HCT116 (cell line): Measurements from ENCODE around the gene MUS81. TPM values are rescaled to one million over a fixed set of nuclear protein-coding genes. Genes with fewer than 3 reads are reported as not detected.

ENCODE experiments used
- ATAC-seq: fragments of 200-7000 bp; cut with Tn5 transposase; 2 replicates; pipeline ENCODE4 v1.9.1; 2020; ENCODE audit warnings: mild to moderate bottlenecking, moderate library complexity
- BruUV-seq: library from RNA; stranded (reverse); fragments of 400-500 nt; replicated peaks from 2 replicates; lab custom pipeline; 2021; lab: Mats Ljungman, UMichigan
- CTCF ChIA-PET: fragments of 300-600 bp; sonication (Branson Sonifier 250); formaldehyde crosslinking; loops from one replicate; lab custom pipeline; 2021; ENCODE audit warnings: antibody characterized with exemption; lab: Charles Lee
- POLR2A ChIA-PET: fragments of 300-600, 350-600 bp; sonication (Branson Sonifier 250); formaldehyde crosslinking; loops from one replicate; lab custom pipeline; 2021; ENCODE audit warnings: antibody characterized with exemption; lab: Charles Lee
- RAD21 ChIA-PET, 2 experiments: fragments of 300-600 bp; sonication (Branson Sonifier 250); formaldehyde crosslinking; loops; one replicate each; lab custom pipeline; 2023; ENCODE audit warnings: low total read pairs in 2 of 2; ENCODE audit not compliant: uncharacterized antibody in 2 of 2, unreplicated experiment in 2 of 2, low non-redundant PET in 1 of 2; lab: Charles Lee
- DNase-seq: peaks from one replicate; pipeline ENCODE4 v3.0.0-alpha.2; 2010; ENCODE audit warnings: low read depth, low spot score
- H2AFZ ChIP-seq: fragments of 200-600 bp; shearing (Covaris generic), sonication (generic); 2 replicates; pipeline ENCODE4 v1.6.1; 2017; ENCODE audit warnings: low read depth, mixed run types, mixed read lengths, antibody characterized with exemption, low read length; ENCODE audit not compliant: poor library complexity, severe bottlenecking
- H3K27ac ChIP-seq: 2 replicates; pipeline ENCODE4 v1.5.1; 2012; ENCODE audit warnings: low read depth, low read length
- H3K27me3 ChIP-seq: fragments of 200-600 bp; sonication (generic); 2 replicates; pipeline ENCODE4 v1.6.1; 2016; ENCODE audit warnings: mixed run types, low read length, mixed read lengths; ENCODE audit not compliant: insufficient read depth
- H3K36me3 ChIP-seq, 2 experiments: fragments of 200-500 bp in 1 of 2; fragments of 200-600 bp in 1 of 2; sonication (Bioruptor generic) in 1 of 2; sonication (generic) in 1 of 2; 2 replicates each; pipeline versions ENCODE4 v1.5.1 to v1.6.1; 2014 to 2016; ENCODE audit warnings: low read length in 2 of 2, inconsistent platforms in 1 of 2, mixed read lengths in 1 of 2, mixed run types in 1 of 2; ENCODE audit not compliant: insufficient read depth in 2 of 2, control insufficient read depth in 1 of 2
- H3K4me1 ChIP-seq, 2 experiments: fragments of 200-600 bp in 1 of 2; sonication (generic) in 1 of 2; 2 replicates each; pipeline versions ENCODE4 v1.5.1 to v1.6.1; 2012 to 2017; ENCODE audit warnings: low read length in 2 of 2, inconsistent platforms in 1 of 2, mild to moderate bottlenecking in 1 of 2, mixed read lengths in 1 of 2, mixed run types in 1 of 2, moderate library complexity in 1 of 2; ENCODE audit not compliant: insufficient read depth in 2 of 2, control insufficient read depth in 1 of 2
- H3K4me2 ChIP-seq: fragments of 200-600 bp; sonication (generic); 2 replicates; pipeline ENCODE4 v1.6.1; 2017; ENCODE audit warnings: mixed run types, low read length, mixed read lengths
- H3K4me3 ChIP-seq, 2 experiments: fragments of 200-600 bp in 1 of 2; sonication (generic) in 1 of 2; replicated peaks in 1 of 2; 2 replicates each; pipeline ENCODE4 v1.5.1; 2011 to 2016; ENCODE audit warnings: low read length in 2 of 2, control low read depth in 1 of 2, low read depth in 1 of 2, mild to moderate bottlenecking in 1 of 2, mixed read lengths in 1 of 2, mixed run types in 1 of 2
- H3K79me2 ChIP-seq: fragments of 200-600 bp; sonication (generic); 2 replicates; pipeline ENCODE4 v1.6.1; 2017; ENCODE audit warnings: mild to moderate bottlenecking, mixed run types, low read length, moderate library complexity, mixed read lengths; ENCODE audit not compliant: insufficient read depth
- H3K9ac ChIP-seq: fragments of 200-600 bp; sonication (generic); 2 replicates; pipeline ENCODE4 v1.6.1; 2016; ENCODE audit warnings: low read length, mixed read lengths
- H3K9me2 ChIP-seq: fragments of 200-600 bp; sonication (generic), shearing (Covaris generic); 2 replicates; pipeline ENCODE4 v1.6.1; 2017; ENCODE audit warnings: mixed run types, mild to moderate bottlenecking, moderate library complexity; ENCODE audit not compliant: insufficient read depth
- H3K9me3 ChIP-seq, 2 experiments: fragments of 200-500 bp in 1 of 2; fragments of 200-600 bp in 1 of 2; sonication (Bioruptor generic) in 1 of 2; sonication (generic) in 1 of 2; 2 replicates each; pipeline ENCODE4 v1.6.1; 2014 to 2017; ENCODE audit warnings: low read length in 2 of 2, mixed read lengths in 2 of 2, inconsistent platforms in 1 of 2, low read depth in 1 of 2, mild to moderate bottlenecking in 1 of 2, mixed run types in 1 of 2, moderate library complexity in 1 of 2; ENCODE audit not compliant: control insufficient read depth in 1 of 2, insufficient read depth in 1 of 2
- H4K20me1 ChIP-seq: fragments of 200-600 bp; sonication (generic), shearing (Covaris generic); 2 replicates; pipeline ENCODE4 v1.6.1; 2017; ENCODE audit warnings: mixed run types, mild to moderate bottlenecking, moderate library complexity; ENCODE audit not compliant: insufficient read depth
- ATF3 ChIP-seq: IDR thresholded peaks from 2 replicates; pipeline ENCODE4 v1.6.1; 2012
- CBX3 ChIP-seq: IDR thresholded peaks from 2 replicates; pipeline ENCODE4 v1.6.1; 2012; ENCODE audit warnings: low read depth
- CEBPB ChIP-seq: IDR thresholded peaks from 2 replicates; pipeline ENCODE4 v1.6.1; 2012; ENCODE audit warnings: low read depth
- CTCF ChIP-seq, 3 experiments: fragments of 200-600 bp in 1 of 3; sonication (generic) in 1 of 3; IDR thresholded peaks in 2 of 3; conservative IDR thresholded peaks in 1 of 3; 2 replicates each; pipeline ENCODE4 v1.5.1; 2012 to 2017; ENCODE audit warnings: low read depth in 2 of 3, low read length in 2 of 3, antibody characterized with exemption in 1 of 3, borderline replicate concordance in 1 of 3, control low read depth in 1 of 3, mild to moderate bottlenecking in 1 of 3, mixed read lengths in 1 of 3, mixed run types in 1 of 3, moderate library complexity in 1 of 3; ENCODE audit not compliant: insufficient read depth in 1 of 3
- EGR1 ChIP-seq: IDR thresholded peaks from 2 replicates; pipeline ENCODE4 v1.6.1; 2012; ENCODE audit warnings: low read depth
- ELF1 ChIP-seq: IDR thresholded peaks from 2 replicates; pipeline ENCODE4 v1.6.1; 2012; ENCODE audit warnings: low read depth, borderline replicate concordance
- EZH2 ChIP-seq: fragments of 200-600 bp; sonication (generic); IDR thresholded peaks from 2 replicates; pipeline ENCODE4 v1.6.1; 2017; ENCODE audit warnings: antibody characterized with exemption, mixed run types
- JUND ChIP-seq: IDR thresholded peaks from 2 replicates; pipeline ENCODE4 v1.6.1; 2012
- MAX ChIP-seq: IDR thresholded peaks from 2 replicates; pipeline ENCODE4 v1.6.1; 2012
- POLR2A ChIP-seq: IDR thresholded peaks from 2 replicates; pipeline ENCODE4 v1.7.0; 2011; ENCODE audit warnings: borderline replicate concordance; ENCODE audit not compliant: insufficient read depth, insufficient read length; ENCODE audit errors: extremely low read depth
- REST ChIP-seq: IDR thresholded peaks from 2 replicates; pipeline ENCODE4 v1.6.1; 2012; ENCODE audit warnings: low read depth
- SIN3A ChIP-seq: IDR thresholded peaks from 2 replicates; pipeline ENCODE4 v1.6.1; 2012; ENCODE audit warnings: low read depth
- SRF ChIP-seq: IDR thresholded peaks from 2 replicates; pipeline ENCODE4 v1.6.1; 2012; ENCODE audit warnings: low read depth
- TCF7L2 ChIP-seq: IDR thresholded peaks from 2 replicates; pipeline ENCODE4 v1.7.0; 2011; ENCODE audit warnings: borderline replicate concordance, inconsistent platforms; ENCODE audit not compliant: insufficient read depth, insufficient read length; ENCODE audit errors: extremely low read depth
- YY1 ChIP-seq: IDR thresholded peaks from 2 replicates; pipeline ENCODE4 v1.6.1; 2011; ENCODE audit warnings: low read length, low read depth, moderate library complexity, mild to moderate bottlenecking; ENCODE audit not compliant: insufficient replicate concordance; ENCODE audit errors: extremely low read depth
- ZBTB33 ChIP-seq: IDR thresholded peaks from 2 replicates; pipeline ENCODE4 v1.6.1; 2011; ENCODE audit warnings: mild to moderate bottlenecking, low read length, moderate library complexity; ENCODE audit not compliant: insufficient replicate concordance; ENCODE audit errors: extremely low read depth
- ZFX ChIP-seq: fragments of 450-650 bp; IDR thresholded peaks from 2 replicates; pipeline ENCODE4 v1.6.1; 2017
- intact Hi-C: fragments of 100-400 bp; cut with micrococcal nuclease; formaldehyde crosslinking; loops from 2 replicates; pipeline ENCODE4 v1.10.0; 2022
- total RNA-seq: library from RNA; stranded (reverse); gene quantifications from one replicate; pipeline ENCODE4 v1.2.1, GENCODE V29; 2021; ENCODE audit not compliant: unreplicated experiment

The MUS81 gene
- total RNA-seq, 1 experiment from 2014 or later = 47.2 TPM

GRCh38 chr11:65849771-65850216 is 10.4 kb upstream of the MUS81 start:
- Histone ChIP-seq H3K9me3 (no peaks in the 10 kb centered on the region; a peak in 1 of 4 replicates), H3K9me2 (no peaks in the 10 kb centered on the region), H3K4me3 (no peak overlapping the region), H3K27me3 (no peaks in the 10 kb centered on the region), H3K36me3 (peaks cover 14 to 35% of the 10 kb centered on the region in 2 experiments), H3K4me2 (no peak overlapping the region), H4K20me1 (no peaks in the 10 kb centered on the region), H2AFZ (no peak overlapping the region), H3K27ac (no peak overlapping the region), H3K4me1 (no peaks in the 10 kb centered on the region; a peak in 1 of 4 replicates), H3K79me2 (peaks cover 10% of the 10 kb centered on the region), H3K9ac (no peak overlapping the region)
- intact Hi-C loops = no loop called here
- TF ChIP-seq YY1 (no peak), TCF7L2 (no peak), POLR2A (no peak), ZFX (no peak), SRF (no peak), CEBPB (no peak), ZBTB33 (no peak), EGR1 (no peak), SIN3A (no peak), ELF1 (no peak), REST (no peak), CBX3 (no peak), EZH2 (no peak), ATF3 (no peak), JUND (no peak), CTCF (IDR thresholded peaks at IDR 0.05 in 2 of 3, conservative IDR thresholded peaks at IDR 0.05 in 1 of 3; ENCODE audit: borderline replicate concordance in 1 of 3, insufficient read depth in 1 of 3, low read depth in 2 of 3, low read length in 2 of 3) (no peak), MAX (no peak)
- ChIA-PET CTCF (interaction anchor here (1.0 to 2.4 kb wide), 5 partner anchors 10 to 138 kb away, joined by 3 to 10 read pairs (median 4); partner anchors contain the start of genes FIBP, KAT5 and MUS81), POLR2A (interaction anchor here (1.1 to 4.2 kb wide), 3 partner anchors 8 to 20 kb away, joined by 4 to 16 read pairs (median 4); partner anchors contain the start of gene CFL1), RAD21 (no interaction called here)
- ATAC-seq (no peak), DNase-seq (no peak)
- no TSS peak for BruUV-seq
